KMS-11 (cell line): ENCODE data around the gene DAB1.
"Not testable (repeated sequence)": the region's sequence is repeated elsewhere in the genome, so short reads cannot be mapped to it uniquely, and the experiment has no call there.

Source experiments
- H2AFZ ChIP-seq: fragments of 200-600 bp; sonication (generic); 2 replicates; pipeline ENCODE4 v1.6.1; 2016; ENCODE audit warnings: antibody characterized with exemption, mixed run types, low read depth
- H3K27ac ChIP-seq: fragments of 200-600 bp; sonication (generic); 2 replicates; pipeline ENCODE4 v1.6.1; 2016; ENCODE audit warnings: mild to moderate bottlenecking, mixed run types
- H3K27me3 ChIP-seq: fragments of 200-600 bp; sonication (generic); 2 replicates; pipeline ENCODE4 v1.6.1; 2017; ENCODE audit warnings: mild to moderate bottlenecking, low read depth, mixed run types, moderate library complexity; ENCODE audit not compliant: insufficient read depth
- H3K36me3 ChIP-seq: fragments of 200-600 bp; sonication (generic); 2 replicates; pipeline ENCODE4 v1.6.1; 2017; ENCODE audit warnings: mild to moderate bottlenecking, mixed run types; ENCODE audit not compliant: insufficient read depth
- H3K4me1 ChIP-seq: fragments of 200-600 bp; sonication (generic); 2 replicates; pipeline ENCODE4 v1.6.1; 2016; ENCODE audit warnings: mild to moderate bottlenecking, low read depth, mixed run types; ENCODE audit not compliant: poor library complexity, severe bottlenecking
- H3K4me2 ChIP-seq: fragments of 200-600 bp; sonication (generic); 2 replicates; pipeline ENCODE4 v1.7.0; 2016; ENCODE audit warnings: mild to moderate bottlenecking, mixed run types
- H3K4me3 ChIP-seq: fragments of 200-600 bp; sonication (generic); IDR thresholded peaks from 2 replicates; pipeline ENCODE4 v1.6.1; 2017; ENCODE audit warnings: low read depth, low read length, mixed read lengths; ENCODE audit not compliant: insufficient read depth
- H3K79me2 ChIP-seq: fragments of 200-600 bp; sonication (generic); 2 replicates; pipeline ENCODE4 v1.6.1; 2016; ENCODE audit warnings: low read depth, mixed run types; ENCODE audit not compliant: insufficient read depth
- H3K9ac ChIP-seq: fragments of 200-600 bp; sonication (generic); 2 replicates; pipeline ENCODE4 v1.6.1; 2016; ENCODE audit warnings: mild to moderate bottlenecking, mixed run types
- H4K20me1 ChIP-seq: fragments of 200-600 bp; sonication (generic); 2 replicates; pipeline ENCODE4 v1.6.1; 2016; ENCODE audit warnings: mild to moderate bottlenecking, mixed run types; ENCODE audit not compliant: insufficient read depth
- CTCF ChIP-seq: fragments of 200-600 bp; sonication (generic); conservative IDR thresholded peaks from 2 replicates; pipeline ENCODE4 v1.6.1; 2017; ENCODE audit warnings: low read depth, mild to moderate bottlenecking, antibody characterized with exemption, low read length, moderate library complexity, mixed read lengths

DAB1 gene

GRCh38 chr1:57232500-57232899 lies 191.4 kb downstream of the DAB1 start:
- Histone ChIP-seq H3K27me3 (no peaks in the 10 kb centered on the region), H2AFZ (no peak overlapping the region), H3K79me2 (no peaks in the 10 kb centered on the region), H4K20me1 (no peaks in the 10 kb centered on the region), H3K4me3 (no peak overlapping the region), H3K27ac (no peak overlapping the region), H3K9ac (no peak overlapping the region), H3K4me1 (no peaks in the 10 kb centered on the region), H3K36me3 (no peaks in the 10 kb centered on the region), H3K4me2 (no peak overlapping the region)
- TF ChIP-seq CTCF = no peak

- Histone ChIP-seq H3K79me2 (no peaks in the 10 kb centered on the region), H3K4me2 (no peak overlapping the region), H3K36me3 (no peaks in the 10 kb centered on the region), H2AFZ (no peak overlapping the region), H3K4me3 (no peak overlapping the region), H3K27ac (no peak overlapping the region), H4K20me1 (no peaks in the 10 kb centered on the region), H3K27me3 (no peaks in the 10 kb centered on the region), H3K4me1 (no peaks in the 10 kb centered on the region), H3K9ac (no peak overlapping the region)
- no peak for TF ChIP-seq CTCF
Measured at GRCh38 chr1:57229998-57230397, 193.9 kb downstream of the DAB1 start.

GRCh38 chr1:57229076-57229475 lies 194.8 kb downstream of the DAB1 start:
- H4K20me1 ChIP-seq = no peaks in the 10 kb centered on the region
- H2AFZ ChIP-seq = no peak overlapping the region
- no peak for TF ChIP-seq CTCF
- H3K36me3 ChIP-seq = no peaks in the 10 kb centered on the region
- H3K9ac ChIP-seq = no peak overlapping the region
- no peaks in the 10 kb centered on the region for H3K79me2 ChIP-seq
- H3K4me3 ChIP-seq = no peak overlapping the region
- no peaks in the 10 kb centered on the region for H3K4me1 ChIP-seq
- H3K4me2 ChIP-seq = no peak overlapping the region
- H3K27me3 ChIP-seq = no peaks in the 10 kb centered on the region
- no peak overlapping the region for H3K27ac ChIP-seq

GRCh38 chr1:57222801-57223200 lies 201.1 kb downstream of the DAB1 start:
- Histone ChIP-seq H3K4me2 (no peak overlapping the region), H4K20me1 (no peaks in the 10 kb centered on the region), H3K27me3 (no peaks in the 10 kb centered on the region), H3K4me3 (no peak overlapping the region), H3K4me1 (no peaks in the 10 kb centered on the region), H2AFZ (no peak overlapping the region), H3K79me2 (no peaks in the 10 kb centered on the region), H3K27ac (no peak overlapping the region), H3K36me3 (no peaks in the 10 kb centered on the region), H3K9ac (no peak overlapping the region)
- TF ChIP-seq CTCF = no peak

- no peak for TF ChIP-seq CTCF
- H3K27ac ChIP-seq = no peak overlapping the region
Measured at GRCh38 chr1:57222307-57222706, 201.6 kb downstream of the DAB1 start.

GRCh38 chr1:57220905-57221304 lies 203.0 kb downstream of the DAB1 start:
- not testable (repeated sequence) for H3K4me3 ChIP-seq, H2AFZ ChIP-seq, H3K4me1 ChIP-seq, H3K79me2 ChIP-seq, H3K27ac ChIP-seq, H3K4me2 ChIP-seq, H3K27me3 ChIP-seq, H3K36me3 ChIP-seq, H3K9ac ChIP-seq, H4K20me1 ChIP-seq

More at GRCh38 chr1:57222307-57222706, 201.6 kb downstream of the DAB1 start:
- no peak overlapping the region for H3K4me2 ChIP-seq
- no peaks in the 10 kb centered on the region for H3K36me3 ChIP-seq
- no peak overlapping the region for H2AFZ ChIP-seq
- no peak overlapping the region for H3K9ac ChIP-seq
- H3K4me3 ChIP-seq = no peak overlapping the region
- no peaks in the 10 kb centered on the region for H3K27me3 ChIP-seq
- H3K4me1 ChIP-seq = no peaks in the 10 kb centered on the region
- no peaks in the 10 kb centered on the region for H3K79me2 ChIP-seq
- no peaks in the 10 kb centered on the region for H4K20me1 ChIP-seq
